ENCODE measurements around the gene ICAM4.

Gene ICAM4

GRCh38 chr19:10291554-10292205 lies 4.9 kb downstream of the ICAM4 start:
- DNase-seq = peak in 1 of 2 experiments; percentile 55

GRCh38 chr19:10292206-10292788 lies 5.5 kb downstream of the ICAM4 start:
- DNase-seq = peak; percentile 87 to 89

- DNase-seq = peak in 1 of 2 experiments; percentile 46
Observed at GRCh38 chr19:10292789-10293636, 6.3 kb downstream of the ICAM4 start.

GRCh38 chr19:10293637-10294367 lies 7.0 kb downstream of the ICAM4 start:
- DNase-seq = no peak

- peak; percentile 40 to 45 for DNase-seq
Observed at GRCh38 chr19:10294368-10294697, 7.6 kb downstream of the ICAM4 start.

- peak; percentile 53 to 69 for DNase-seq
Observed at GRCh38 chr19:10295305-10295846, 8.6 kb downstream of the ICAM4 start.

- DNase-seq = no peak
Observed at GRCh38 chr19:10295847-10296591, 9.3 kb downstream of the ICAM4 start.

GRCh38 chr19:10299545-10300458 lies 13.0 kb downstream of the ICAM4 start:
- no peak for DNase-seq

GRCh38 chr19:10305139-10305806 lies 18.5 kb downstream of the ICAM4 start:
- peak in 1 of 2 experiments; percentile 18 for DNase-seq

GRCh38 chr19:10306327-10306726 lies 19.6 kb downstream of the ICAM4 start:
- no peak for DNase-seq

GRCh38 chr19:10309423-10309822 lies 22.7 kb downstream of the ICAM4 start, which contains the start of gene ZGLP1:
Gene ZGLP1, minus strand, starts transcription at chr19:10309815.
- DNase-seq = no peak

- DNase-seq = peak; percentile 95 to 96
Observed at GRCh38 chr19:10315335-10316214, 28.8 kb downstream of the ICAM4 start, which contains the start of gene FDX2. Gene FDX2, minus strand, starts transcription at chr19:10316015. Its CDS starts 19 bp downstream, at chr19:10315996.

GRCh38 chr19:10316229-10317044 lies 29.7 kb downstream of the ICAM4 start:
- DNase-seq = no peak

- no peak for DNase-seq
Observed at GRCh38 chr19:10317045-10317856, 30.5 kb downstream of the ICAM4 start.

GRCh38 chr19:10317857-10318462 lies 31.2 kb downstream of the ICAM4 start:
- no peak for DNase-seq

- DNase-seq = peak in 1 of 2 experiments; percentile 13
Observed at GRCh38 chr19:10318807-10319682, 32.3 kb downstream of the ICAM4 start.
